Measurements from ENCODE around the gene CARD14.

CARD14 gene

GRCh38 chr17:80169784-80170500, at the start of gene CARD14:
TSS of gene CARD14 (plus strand) at chr17:80170030. CDS start at chr17:80181439, 11,409 bp downstream.
- no peak for DNase-seq (ENCODE audit: low read depth in 2 of 2)

- DNase-seq (ENCODE audit: low read depth in 2 of 2), result no peak
These were observed 47.7 kb upstream of the CARD14 start for GRCh38 chr17:80122026-80122575.

DNA sequence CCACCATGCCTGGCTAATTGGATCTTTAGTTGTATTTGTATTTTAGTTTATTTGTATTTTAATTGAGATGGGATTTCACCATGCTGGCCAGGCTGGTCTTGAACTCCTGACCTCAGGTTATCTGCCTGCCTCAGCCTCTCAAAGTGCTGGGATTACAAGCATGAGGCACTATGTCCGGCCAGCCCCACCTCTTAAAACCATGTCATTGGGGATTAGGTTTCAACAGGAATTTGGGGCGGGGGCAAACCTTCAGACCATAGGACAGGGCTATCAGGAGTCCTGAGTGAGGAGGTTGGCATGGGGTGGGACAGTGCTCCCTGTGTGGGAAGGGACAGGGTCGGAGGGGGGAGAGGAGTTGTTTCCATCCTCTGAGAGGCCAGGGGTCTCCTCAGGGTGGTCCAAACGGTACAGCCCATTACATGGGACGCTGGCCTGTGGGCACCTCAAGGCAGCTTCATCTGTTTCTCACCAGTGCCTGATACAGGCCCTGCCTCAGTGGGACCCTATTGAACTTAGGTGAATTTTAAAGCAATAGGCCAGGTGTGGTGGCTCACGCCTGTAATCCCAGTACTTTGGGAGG, 46.8 kb upstream of the CARD14 start:
- DNase-seq (ENCODE audit: low read depth in 2 of 2), result no peak

GRCh38 chr17:80123791-80124190, 46.0 kb upstream of the CARD14 start:
- DNase-seq (ENCODE audit: low read depth in 2 of 2), result no peak

GRCh38 chr17:80124351-80124981, 45.4 kb upstream of the CARD14 start:
- DNase-seq (ENCODE audit: low read depth in 2 of 2), result no peak

GRCh38 chr17:80125656-80126448, 44.0 kb upstream of the CARD14 start:
- no peak for DNase-seq (ENCODE audit: low read depth in 2 of 2)

DNA sequence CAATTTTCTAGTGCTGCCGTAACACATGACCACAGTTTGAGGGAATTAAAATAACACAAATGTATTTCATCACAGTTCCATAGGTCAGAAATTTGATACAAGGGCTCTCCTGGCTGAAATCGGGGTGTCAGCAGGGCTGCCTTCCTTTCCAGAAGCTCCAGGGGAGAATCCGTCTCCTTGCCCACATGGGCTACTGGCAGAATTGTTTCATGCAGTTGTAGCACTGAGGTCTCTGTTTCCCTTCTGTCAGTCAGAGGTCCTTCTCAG, 43.4 kb upstream of the CARD14 start:
- no peak for DNase-seq (ENCODE audit: low read depth in 2 of 2)

- no peak for DNase-seq (ENCODE audit: low read depth in 2 of 2)
These were observed 40.7 kb upstream of the CARD14 start for GRCh38 chr17:80129006-80129565.

DNA sequence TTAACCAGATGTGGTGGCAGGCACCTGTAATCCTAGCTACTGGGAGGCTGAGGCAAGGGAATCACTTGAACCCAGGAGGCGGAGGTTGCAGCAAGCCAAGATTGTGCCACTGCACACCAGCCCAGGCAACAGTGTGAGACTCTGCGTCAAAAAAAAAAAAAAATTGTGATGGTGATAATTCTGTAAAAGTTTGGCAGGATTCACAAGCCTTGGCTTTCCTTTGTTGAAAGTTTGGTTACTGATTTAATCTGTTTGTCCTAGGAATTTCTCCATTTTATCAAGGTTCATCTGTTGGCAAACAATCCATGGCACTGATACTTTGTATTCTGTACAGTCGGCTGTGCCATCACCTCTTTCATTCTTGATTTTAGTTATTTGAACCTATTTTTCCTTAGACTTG, 38.8 kb upstream of the CARD14 start:
- DNase-seq (ENCODE audit: low read depth in 2 of 2), result no peak

DNA sequence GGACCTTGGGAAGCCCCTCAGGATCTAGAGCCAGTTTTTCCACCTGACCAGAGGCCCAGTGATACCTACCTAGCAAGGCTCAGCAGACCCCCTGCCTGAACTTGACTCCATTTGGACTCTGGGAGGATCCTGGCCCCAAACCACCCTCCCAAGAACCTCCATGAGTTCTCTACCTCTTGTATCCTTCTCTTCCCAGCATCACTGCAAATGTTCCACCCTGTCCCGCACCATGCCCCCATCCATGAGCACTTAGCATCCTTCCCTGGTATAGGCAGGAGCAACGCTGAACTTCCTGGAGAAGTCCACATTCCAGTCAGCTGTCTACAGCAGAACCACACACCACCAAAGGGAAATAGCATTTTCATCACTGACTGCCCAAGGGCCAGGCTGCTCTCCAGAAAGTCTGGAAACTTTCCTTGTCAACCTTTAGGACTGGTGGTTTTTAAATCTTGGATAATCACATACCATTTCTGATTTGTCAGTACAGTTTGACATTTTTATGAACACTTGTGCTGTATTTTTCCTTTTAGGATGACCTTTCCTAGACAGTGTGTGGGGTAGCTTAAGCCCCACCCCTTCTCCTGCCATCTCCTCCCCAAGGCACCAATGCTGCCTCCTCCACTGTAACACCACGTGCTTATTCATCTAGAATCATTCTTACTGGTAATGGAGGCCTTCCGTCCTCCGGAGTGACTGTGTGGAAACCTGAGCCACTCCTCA, 36.8 kb upstream of the CARD14 start:
- DNase-seq (ENCODE audit: low read depth in 2 of 2), result no peak

GRCh38 chr17:80133626-80133970, 36.2 kb upstream of the CARD14 start:
- no peak for DNase-seq (ENCODE audit: low read depth in 2 of 2)

DNA sequence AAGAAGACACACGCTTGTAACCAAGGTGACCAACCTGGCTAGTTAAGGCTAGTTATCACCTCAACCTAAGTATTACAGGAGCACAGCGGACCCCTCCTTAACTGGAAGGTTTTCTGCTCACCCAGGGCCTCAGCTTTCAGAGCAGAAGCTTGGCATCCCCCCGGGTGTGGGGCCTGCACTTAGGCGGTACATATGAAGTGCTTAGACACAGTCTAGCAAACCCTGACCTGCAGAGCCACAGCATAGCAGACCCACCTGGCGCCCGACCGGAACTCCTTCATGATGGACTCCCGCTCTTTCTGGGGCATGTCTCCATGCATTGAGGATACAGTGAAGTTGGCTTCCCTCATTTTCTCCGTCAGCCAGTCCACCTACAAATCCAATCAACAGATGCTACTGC, 32.7 kb upstream of the CARD14 start:
- no peak for DNase-seq (ENCODE audit: low read depth in 2 of 2)

DNA sequence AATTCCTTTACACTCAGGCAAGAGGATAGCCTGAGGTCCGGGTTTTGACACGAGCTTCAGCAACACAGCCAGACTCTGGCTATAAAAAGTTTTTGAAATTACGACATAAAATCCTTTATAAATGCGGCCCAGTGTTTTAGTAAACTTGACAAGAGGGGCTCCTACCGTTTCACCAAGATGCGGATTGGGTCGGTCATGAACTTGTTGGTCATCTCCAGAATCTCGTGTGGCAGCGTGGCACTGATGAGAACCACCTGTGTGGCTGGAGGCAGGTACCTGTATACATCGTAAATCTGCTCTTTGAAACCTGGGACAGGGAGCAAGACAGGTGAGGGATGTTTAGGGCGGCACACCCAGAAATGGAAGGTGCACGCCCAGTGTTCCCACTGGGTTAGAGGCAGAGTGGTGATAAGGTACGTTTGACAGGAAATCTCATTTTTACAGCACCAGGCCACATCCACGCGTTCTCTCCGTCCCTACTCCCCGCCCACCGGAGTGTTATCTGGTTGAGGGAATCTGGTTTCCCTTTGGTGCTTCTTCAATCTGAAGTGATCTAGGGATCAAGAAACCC, 30.9 kb upstream of the CARD14 start:
- no peak for DNase-seq (ENCODE audit: low read depth in 2 of 2)

GRCh38 chr17:80141463-80142165, 28.2 kb upstream of the CARD14 start:
- DNase-seq (ENCODE audit: low read depth in 2 of 2), result no peak

DNA sequence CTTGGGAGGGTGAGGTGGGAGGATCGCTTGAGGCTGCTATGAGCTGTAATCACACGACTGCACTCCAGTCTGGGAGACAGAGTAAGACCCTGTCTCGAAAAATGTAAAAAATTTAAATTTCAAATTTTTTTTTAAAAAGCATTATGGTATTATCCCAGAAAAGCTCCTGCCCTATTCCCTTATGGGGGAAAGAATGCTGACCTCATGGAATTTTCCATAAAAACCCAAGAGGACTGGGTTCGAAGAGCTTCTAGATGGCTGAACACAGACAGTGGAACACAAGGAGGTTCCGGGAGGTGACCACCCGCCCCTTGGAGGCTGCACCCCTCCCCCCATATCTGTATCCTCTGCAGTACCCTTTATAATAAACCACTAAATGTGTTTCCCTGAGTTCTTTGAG, 26.9 kb upstream of the CARD14 start:
- DNase-seq (ENCODE audit: low read depth in 2 of 2), result no peak

DNA sequence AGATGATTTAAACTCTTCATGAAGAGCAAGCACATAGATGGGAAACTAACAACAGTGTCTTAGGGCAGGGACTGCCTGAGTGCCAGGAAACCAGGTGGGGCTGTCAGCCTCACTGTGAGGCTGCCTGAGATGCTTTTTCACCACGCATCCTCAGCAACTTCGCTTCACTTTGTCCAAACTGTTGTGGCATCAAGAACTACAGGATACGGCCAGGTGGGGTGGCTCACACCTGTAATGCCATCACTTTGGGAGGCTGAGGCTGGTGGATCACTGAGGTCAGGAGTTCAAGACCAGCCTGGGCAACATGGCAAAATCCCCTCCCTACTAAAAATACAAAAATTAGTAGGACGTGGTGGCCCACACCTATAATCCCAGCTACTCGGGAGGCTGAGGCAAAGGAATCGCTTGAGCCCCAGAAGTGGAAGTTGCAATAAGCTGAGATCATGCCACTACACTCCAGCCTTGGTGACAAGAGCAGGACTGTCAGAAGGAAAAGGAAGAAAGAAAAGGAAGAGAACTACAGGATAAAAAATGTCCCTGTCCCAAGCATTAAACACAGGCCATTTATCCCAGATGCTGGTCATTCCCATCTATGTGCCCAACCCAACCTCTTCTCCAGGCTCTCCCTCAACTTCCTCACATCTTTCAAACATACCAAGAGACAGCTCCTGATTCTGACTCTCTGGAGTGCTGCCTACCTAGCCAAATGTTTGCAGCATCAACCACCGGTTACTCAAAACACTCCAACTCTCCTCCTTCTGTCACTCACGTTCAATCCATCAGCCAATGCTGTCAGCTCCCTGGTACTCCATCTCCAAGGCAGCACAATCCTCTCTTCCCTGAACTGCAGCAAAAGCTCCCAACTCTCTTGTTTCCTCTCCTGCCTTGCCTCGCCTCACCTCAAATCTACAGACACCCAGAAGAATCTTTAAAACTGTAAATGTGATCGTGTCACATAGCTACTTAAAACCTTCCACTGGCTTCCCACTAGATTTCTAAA, 24.5 kb upstream of the CARD14 start:
- no peak for DNase-seq (ENCODE audit: low read depth in 2 of 2)

GRCh38 chr17:80146121-80147034, 23.5 kb upstream of the CARD14 start:
- no peak for DNase-seq (ENCODE audit: low read depth in 2 of 2)
